ENCODE measurements around the gene PPP1R13B.
A peak's percentile ranks its signal among the peaks of the same experiment; 100 is the strongest.

The PPP1R13B gene

DNA sequence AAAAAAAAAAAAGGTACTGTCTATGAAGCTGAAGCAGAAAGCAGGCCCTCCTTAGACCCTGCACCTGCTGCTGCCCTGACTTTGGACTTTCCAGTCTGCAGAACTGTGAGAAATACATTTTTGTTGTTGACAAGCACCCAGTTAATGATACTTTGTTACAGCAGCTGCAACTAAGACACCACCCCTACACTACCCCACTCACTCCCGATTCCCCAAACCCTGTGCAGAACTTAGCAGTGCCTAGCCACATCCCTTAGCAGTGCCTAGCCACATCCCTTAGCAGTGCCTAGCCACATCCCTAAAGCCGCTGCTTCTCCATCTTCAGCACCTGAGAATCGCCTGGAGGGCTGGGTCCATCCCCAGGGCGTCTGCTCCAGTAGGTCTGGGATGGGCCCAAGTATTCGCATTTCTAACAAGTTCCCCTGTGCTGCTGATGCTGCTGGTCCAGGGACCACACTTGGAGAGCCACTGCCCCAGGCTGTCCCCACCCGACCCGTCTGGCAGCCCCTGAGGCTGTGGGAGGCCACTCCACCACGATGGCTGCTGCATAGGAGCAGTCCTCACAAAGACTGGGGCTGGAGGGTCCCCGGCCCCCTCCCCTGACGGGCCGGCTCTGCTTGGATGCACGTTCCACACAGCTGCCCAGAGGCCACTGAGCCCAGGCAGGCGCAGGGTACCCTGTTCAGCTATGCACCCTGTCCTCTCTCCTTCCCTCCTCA lies 10.8 kb upstream of the PPP1R13B start:
- Histone ChIP-seq H3K4me1 (ENCODE audit: control insufficient read depth in 2 of 2, insufficient read depth in 1 of 2, low read depth in 1 of 2, low read length in 2 of 2) (peaks cover 16 to 21% of the 10 kb centered on the region in 2 donors), H2BK120ac (ENCODE audit: low read depth, low read length) (no peak overlapping the region), H3K4me2 (ENCODE audit: insufficient read depth, low read length, poor library complexity, severe bottlenecking) (no peak overlapping the region), H3K36me3 (replicated peaks in 1 of 2; ENCODE audit: control insufficient read depth in 2 of 2, insufficient read depth in 2 of 2, low read length in 2 of 2) (no peaks in the 10 kb centered on the region), H3K14ac (ENCODE audit: low read length) (no peak overlapping the region), H2BK5ac (ENCODE audit: low read length) (no peak overlapping the region), H3K27ac (replicated peaks; ENCODE audit: low read length) (no peak overlapping the region), H4K91ac (ENCODE audit: low read depth, low read length, poor library complexity) (no peak overlapping the region), H2BK15ac (ENCODE audit: low read length) (no peak overlapping the region), H3K4ac (ENCODE audit: low read length) (no peak overlapping the region), H3K79me1 (ENCODE audit: low read depth, low read length) (no peaks in the 10 kb centered on the region), H2BK12ac (ENCODE audit: low read length) (no peak overlapping the region), H3K9ac (ENCODE audit: low read depth, low read length, poor library complexity) (no peak overlapping the region), H3K18ac (ENCODE audit: low read length) (peak overlapping the region; percentile 83), H3K9me3 (replicated peaks in 1 of 2; ENCODE audit: control insufficient read depth in 2 of 2, insufficient read depth in 1 of 2, low read depth in 1 of 2, low read length in 2 of 2) (no peaks in the 10 kb centered on the region), H3K4me3 (ENCODE audit: low read length in 2 of 2) (no peak overlapping the region), H2AK5ac (ENCODE audit: low read depth, low read length) (peak overlapping the region; percentile 68), H3K23ac (ENCODE audit: low read depth, low read length, poor library complexity) (peak overlapping the region; percentile 69), H4K8ac (ENCODE audit: low read depth, low read length) (no peak overlapping the region), H3K27me3 (ENCODE audit: control insufficient read depth in 3 of 3, insufficient read depth in 3 of 3, low read depth in 1 of 3, low read length in 3 of 3) (peaks cover 0 to 27% (median 0%) of the 10 kb centered on the region in 3 experiments), H2AFZ (ENCODE audit: low read length) (no peak overlapping the region)
- DNase-seq (ENCODE audit: low spot score) = no peak
- WGBS, 2 donors (ENCODE audit: extremely low coverage in 2 of 2, insufficient read length in 2 of 2, insufficient replicate concordance in 1 of 2) = no CpG with 5 or more reads among the region's 13 CpGs

DNA sequence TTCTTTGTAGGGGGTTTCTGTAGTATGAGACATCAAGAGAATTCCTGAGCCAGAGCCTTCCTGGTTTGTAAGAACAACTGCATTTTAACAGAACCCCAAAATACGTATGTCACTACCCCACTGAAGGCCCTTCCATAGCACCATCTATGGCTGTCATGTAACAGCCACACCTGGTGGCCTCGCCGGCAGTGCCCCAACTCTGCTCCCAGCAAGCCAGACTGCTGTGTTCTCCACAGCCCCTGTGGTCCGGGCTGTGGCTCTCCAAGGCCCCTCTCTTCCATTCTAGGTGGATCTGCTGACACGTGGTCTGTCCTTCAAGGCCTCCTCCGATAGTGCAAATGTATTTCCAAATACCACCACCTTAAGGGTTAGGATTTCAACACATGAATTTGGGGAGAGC lies 9.9 kb upstream of the PPP1R13B start:
- Histone ChIP-seq H4K8ac (ENCODE audit: low read depth, low read length) (no peak overlapping the region), H3K4me1 (ENCODE audit: control insufficient read depth in 2 of 2, insufficient read depth in 1 of 2, low read depth in 1 of 2, low read length in 2 of 2) (peaks cover 16 to 21% of the 10 kb centered on the region in 2 donors), H2BK5ac (ENCODE audit: low read length) (no peak overlapping the region), H3K23ac (ENCODE audit: low read depth, low read length, poor library complexity) (no peak overlapping the region), H2BK15ac (ENCODE audit: low read length) (no peak overlapping the region), H2AFZ (ENCODE audit: low read length) (no peak overlapping the region), H3K79me1 (ENCODE audit: low read depth, low read length) (no peaks in the 10 kb centered on the region), H3K18ac (ENCODE audit: low read length) (peak overlapping the region; percentile 18), H2BK120ac (ENCODE audit: low read depth, low read length) (no peak overlapping the region), H3K9me3 (replicated peaks in 1 of 2; ENCODE audit: control insufficient read depth in 2 of 2, insufficient read depth in 1 of 2, low read depth in 1 of 2, low read length in 2 of 2) (no peaks in the 10 kb centered on the region), H3K4me3 (ENCODE audit: low read length in 2 of 2) (no peak overlapping the region), H2AK5ac (ENCODE audit: low read depth, low read length) (peak overlapping the region; percentile 57), H3K14ac (ENCODE audit: low read length) (no peak overlapping the region), H3K27me3 (ENCODE audit: control insufficient read depth in 3 of 3, insufficient read depth in 3 of 3, low read depth in 1 of 3, low read length in 3 of 3) (peaks cover 0 to 27% (median 0%) of the 10 kb centered on the region in 3 experiments), H3K27ac (replicated peaks; ENCODE audit: low read length) (no peak overlapping the region), H3K9ac (ENCODE audit: low read depth, low read length, poor library complexity) (no peak overlapping the region), H3K4me2 (ENCODE audit: insufficient read depth, low read length, poor library complexity, severe bottlenecking) (no peak overlapping the region), H2BK12ac (ENCODE audit: low read length) (no peak overlapping the region), H3K4ac (ENCODE audit: low read length) (no peak overlapping the region), H3K36me3 (replicated peaks in 1 of 2; ENCODE audit: control insufficient read depth in 2 of 2, insufficient read depth in 2 of 2, low read length in 2 of 2) (no peaks in the 10 kb centered on the region), H4K91ac (ENCODE audit: low read depth, low read length, poor library complexity) (no peak overlapping the region)
- DNase-seq (ENCODE audit: low spot score) = no peak
- no CpG with 5 or more reads among the region's 6 CpGs for WGBS, 2 donors (ENCODE audit: extremely low coverage in 2 of 2, insufficient read length in 2 of 2, insufficient replicate concordance in 1 of 2)

- peaks cover 0 to 27% (median 0%) of the 10 kb centered on the region in 3 experiments for H3K27me3 ChIP-seq (ENCODE audit: control insufficient read depth in 3 of 3, insufficient read depth in 3 of 3, low read depth in 1 of 3, low read length in 3 of 3)
- no peak overlapping the region for H3K27ac ChIP-seq (replicated peaks; ENCODE audit: low read length)
- DNase-seq (ENCODE audit: low spot score) = no peak
- no peak overlapping the region for H3K4me3 ChIP-seq (ENCODE audit: low read length in 2 of 2)
- WGBS, 2 donors (ENCODE audit: extremely low coverage in 2 of 2, insufficient read length in 2 of 2, insufficient replicate concordance in 1 of 2) = no CpG with 5 or more reads among the region's 7 CpGs
- H3K79me1 ChIP-seq (ENCODE audit: low read depth, low read length) = no peaks in the 10 kb centered on the region
- no peak overlapping the region for H3K4ac ChIP-seq (ENCODE audit: low read length)
- H2BK12ac ChIP-seq (ENCODE audit: low read length) = peak overlapping the region; percentile 80
- no peak overlapping the region for H3K23ac ChIP-seq (ENCODE audit: low read depth, low read length, poor library complexity)
- H4K91ac ChIP-seq (ENCODE audit: low read depth, low read length, poor library complexity) = no peak overlapping the region
- H3K4me1 ChIP-seq (ENCODE audit: control insufficient read depth in 2 of 2, insufficient read depth in 1 of 2, low read depth in 1 of 2, low read length in 2 of 2) = peaks cover 16 to 21% of the 10 kb centered on the region in 2 donors
- H2BK15ac ChIP-seq (ENCODE audit: low read length) = peak overlapping the region; percentile 86
- H3K4me2 ChIP-seq (ENCODE audit: insufficient read depth, low read length, poor library complexity, severe bottlenecking) = no peak overlapping the region
- H3K14ac ChIP-seq (ENCODE audit: low read length) = no peak overlapping the region
- H3K9me3 ChIP-seq (replicated peaks in 1 of 2; ENCODE audit: control insufficient read depth in 2 of 2, insufficient read depth in 1 of 2, low read depth in 1 of 2, low read length in 2 of 2) = no peaks in the 10 kb centered on the region
- no peak overlapping the region for H4K8ac ChIP-seq (ENCODE audit: low read depth, low read length)
- peak overlapping the region; percentile 65 for H2BK120ac ChIP-seq (ENCODE audit: low read depth, low read length)
- no peak overlapping the region for H3K9ac ChIP-seq (ENCODE audit: low read depth, low read length, poor library complexity)
- peak overlapping the region; percentile 2 for H3K18ac ChIP-seq (ENCODE audit: low read length)
- no peak overlapping the region for H2BK5ac ChIP-seq (ENCODE audit: low read length)
- H2AFZ ChIP-seq (ENCODE audit: low read length) = peak overlapping the region; percentile 85
- H3K36me3 ChIP-seq (replicated peaks in 1 of 2; ENCODE audit: control insufficient read depth in 2 of 2, insufficient read depth in 2 of 2, low read length in 2 of 2) = no peaks in the 10 kb centered on the region
- peak overlapping the region; percentile 88 for H2AK5ac ChIP-seq (ENCODE audit: low read depth, low read length)
Observed at GRCh38 chr14:103856607-103857006, 9.2 kb upstream of the PPP1R13B start.

- Histone ChIP-seq H2BK15ac (ENCODE audit: low read length) (peak overlapping the region; percentile 86), H3K4me3 (ENCODE audit: low read length in 2 of 2) (no peak overlapping the region), H2AFZ (ENCODE audit: low read length) (peak overlapping the region; percentile 85), H2AK5ac (ENCODE audit: low read depth, low read length) (peak overlapping the region; percentile 88), H3K23ac (ENCODE audit: low read depth, low read length, poor library complexity) (no peak overlapping the region), H3K4me2 (ENCODE audit: insufficient read depth, low read length, poor library complexity, severe bottlenecking) (no peak overlapping the region), H3K27ac (replicated peaks; ENCODE audit: low read length) (no peak overlapping the region), H3K4ac (ENCODE audit: low read length) (no peak overlapping the region), H3K9ac (ENCODE audit: low read depth, low read length, poor library complexity) (no peak overlapping the region), H3K27me3 (ENCODE audit: control insufficient read depth in 3 of 3, insufficient read depth in 3 of 3, low read depth in 1 of 3, low read length in 3 of 3) (peaks cover 0 to 27% (median 0%) of the 10 kb centered on the region in 3 experiments), H3K18ac (ENCODE audit: low read length) (peak overlapping the region; percentile 2), H3K79me1 (ENCODE audit: low read depth, low read length) (no peaks in the 10 kb centered on the region), H3K9me3 (replicated peaks in 1 of 2; ENCODE audit: control insufficient read depth in 2 of 2, insufficient read depth in 1 of 2, low read depth in 1 of 2, low read length in 2 of 2) (no peaks in the 10 kb centered on the region), H2BK120ac (ENCODE audit: low read depth, low read length) (peak overlapping the region; percentile 65), H4K8ac (ENCODE audit: low read depth, low read length) (no peak overlapping the region), H3K36me3 (replicated peaks in 1 of 2; ENCODE audit: control insufficient read depth in 2 of 2, insufficient read depth in 2 of 2, low read length in 2 of 2) (no peaks in the 10 kb centered on the region), H3K4me1 (ENCODE audit: control insufficient read depth in 2 of 2, insufficient read depth in 1 of 2, low read depth in 1 of 2, low read length in 2 of 2) (peaks cover 16 to 21% of the 10 kb centered on the region in 2 donors), H4K91ac (ENCODE audit: low read depth, low read length, poor library complexity) (no peak overlapping the region), H2BK5ac (ENCODE audit: low read length) (peak overlapping the region; percentile 46), H2BK12ac (ENCODE audit: low read length) (peak overlapping the region; percentile 18), H3K14ac (ENCODE audit: low read length) (no peak overlapping the region)
- no peak for DNase-seq (ENCODE audit: low spot score)
- no CpG with 5 or more reads among the region's 8 CpGs for WGBS, 2 donors (ENCODE audit: extremely low coverage in 2 of 2, insufficient read length in 2 of 2, insufficient replicate concordance in 1 of 2)
Observed at GRCh38 chr14:103856105-103856504, 8.7 kb upstream of the PPP1R13B start.
